HG03060 (cell line): Measurements from ENCODE around the gene RFWD3.
A peak's percentile ranks its signal among the peaks of the same experiment; 100 is the strongest.

Experiments used
- ATAC-seq: cut with Tn5 transposase; IDR thresholded peaks from one replicate; pipeline ENCODE4 v1.9.1; 2021; ENCODE audit warnings: low read depth, moderate number of reproducible peaks; ENCODE audit not compliant: unreplicated experiment

RFWD3 gene, protein sequence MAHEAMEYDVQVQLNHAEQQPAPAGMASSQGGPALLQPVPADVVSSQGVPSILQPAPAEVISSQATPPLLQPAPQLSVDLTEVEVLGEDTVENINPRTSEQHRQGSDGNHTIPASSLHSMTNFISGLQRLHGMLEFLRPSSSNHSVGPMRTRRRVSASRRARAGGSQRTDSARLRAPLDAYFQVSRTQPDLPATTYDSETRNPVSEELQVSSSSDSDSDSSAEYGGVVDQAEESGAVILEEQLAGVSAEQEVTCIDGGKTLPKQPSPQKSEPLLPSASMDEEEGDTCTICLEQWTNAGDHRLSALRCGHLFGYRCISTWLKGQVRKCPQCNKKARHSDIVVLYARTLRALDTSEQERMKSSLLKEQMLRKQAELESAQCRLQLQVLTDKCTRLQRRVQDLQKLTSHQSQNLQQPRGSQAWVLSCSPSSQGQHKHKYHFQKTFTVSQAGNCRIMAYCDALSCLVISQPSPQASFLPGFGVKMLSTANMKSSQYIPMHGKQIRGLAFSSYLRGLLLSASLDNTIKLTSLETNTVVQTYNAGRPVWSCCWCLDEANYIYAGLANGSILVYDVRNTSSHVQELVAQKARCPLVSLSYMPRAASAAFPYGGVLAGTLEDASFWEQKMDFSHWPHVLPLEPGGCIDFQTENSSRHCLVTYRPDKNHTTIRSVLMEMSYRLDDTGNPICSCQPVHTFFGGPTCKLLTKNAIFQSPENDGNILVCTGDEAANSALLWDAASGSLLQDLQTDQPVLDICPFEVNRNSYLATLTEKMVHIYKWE

DNA sequence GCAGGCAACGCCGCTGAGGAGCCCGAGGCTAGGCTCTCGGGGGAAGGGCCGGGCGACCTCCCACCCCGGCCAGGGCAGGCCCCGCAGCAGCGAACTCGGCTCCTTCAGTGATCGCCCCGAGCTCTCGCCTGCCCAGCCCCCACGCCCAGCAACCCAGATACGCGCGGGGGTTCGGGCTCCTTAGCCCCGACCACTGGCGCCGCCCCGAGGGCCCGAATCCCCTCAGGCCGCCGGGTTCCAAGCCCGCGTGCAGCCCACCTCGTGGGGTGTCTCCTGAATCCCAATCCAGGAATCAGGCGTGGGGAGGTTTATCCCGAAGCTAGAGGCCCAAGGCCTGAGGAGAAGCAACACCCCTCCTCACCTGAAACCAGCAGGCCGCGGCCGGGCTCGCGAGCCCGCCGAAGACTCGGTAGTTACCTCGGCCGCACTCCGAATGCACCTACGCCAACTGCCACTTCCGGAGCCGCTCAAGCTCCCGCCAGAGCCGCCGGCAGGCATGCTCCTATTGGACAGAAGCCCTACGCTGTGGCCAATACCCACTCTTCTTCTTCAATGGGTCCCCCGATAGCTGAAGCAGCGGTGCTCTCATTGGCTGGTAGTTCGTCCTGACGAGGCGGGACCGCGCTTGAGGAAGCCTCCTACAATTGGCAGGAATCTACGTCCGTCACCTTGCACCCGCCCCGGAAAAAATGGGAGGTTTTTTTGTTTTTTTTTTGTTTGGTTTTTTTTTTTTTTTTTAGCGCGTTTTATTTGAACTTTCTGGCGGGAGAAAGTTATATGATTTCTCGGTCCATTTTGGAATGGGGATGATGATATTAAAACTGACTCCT lies at the start of gene RFWD3:
Gene RFWD3 (minus strand): TSS at position 453 of the 830 bp plus-strand sequence. CDS start 5,428 bp downstream, outside the sequence.
- peak; percentile 100 for ATAC-seq

DNA sequence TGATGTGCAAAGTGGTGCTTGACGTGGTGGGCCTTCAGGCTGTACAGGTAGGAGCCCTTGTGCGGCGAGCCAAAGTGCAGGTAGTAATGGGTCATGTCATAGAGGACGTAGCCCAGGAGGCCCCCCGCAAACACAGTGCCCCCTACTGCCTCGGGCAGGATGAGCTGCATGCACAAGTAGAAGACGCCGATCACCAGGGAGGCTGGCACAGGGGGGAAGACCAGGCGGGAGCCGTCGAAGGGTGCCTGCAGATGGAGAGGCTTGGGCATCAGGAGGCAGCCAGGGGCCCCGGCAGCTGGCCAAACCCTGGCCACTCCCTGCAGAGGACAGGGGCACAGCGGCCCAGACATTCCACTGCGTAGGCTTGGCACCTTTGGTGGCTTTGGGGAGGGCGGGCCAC lies 49.7 kb upstream of the RFWD3 start:
- ATAC-seq: no peak

DNA sequence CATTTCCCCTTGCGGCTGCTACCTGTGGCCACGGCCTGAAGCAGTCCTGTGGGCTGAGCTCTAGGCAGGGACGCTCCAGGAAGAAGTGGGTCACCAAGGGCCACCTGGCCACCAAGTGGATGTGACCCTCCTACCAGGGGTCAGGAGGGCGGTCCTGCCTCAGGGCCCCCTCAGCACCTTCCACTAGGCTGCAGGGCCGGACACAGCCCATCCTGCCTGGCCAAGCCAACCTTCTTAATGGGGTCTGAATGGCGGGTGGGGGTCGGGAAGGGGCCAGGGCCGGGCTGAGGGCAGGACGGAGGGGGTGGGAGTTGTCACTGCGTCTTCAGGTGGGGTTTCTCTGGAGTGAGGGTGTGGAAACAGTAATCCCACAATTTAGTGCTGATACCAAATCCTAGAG lies 47.2 kb upstream of the RFWD3 start:
- ATAC-seq: no peak

DNA sequence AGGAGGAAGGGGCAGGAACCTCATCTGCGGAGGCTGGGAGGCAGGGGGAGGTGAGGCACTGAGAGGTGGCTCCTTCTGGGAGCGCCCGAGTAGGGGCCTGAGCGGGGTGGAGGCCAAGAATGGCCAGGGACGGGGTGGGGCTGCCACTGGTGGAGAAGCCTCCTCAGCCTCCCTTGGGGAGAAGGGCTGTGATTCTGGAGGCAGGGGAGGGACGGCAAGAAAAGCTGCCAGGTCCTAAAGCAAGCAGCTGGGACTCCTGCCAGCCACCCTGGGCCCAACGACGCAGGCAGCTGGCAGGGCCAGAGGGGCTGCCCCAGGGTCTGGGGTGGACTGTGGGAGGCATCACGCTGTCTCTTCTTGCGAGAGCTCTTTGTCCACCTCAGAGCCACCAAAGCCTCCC lies 46.6 kb upstream of the RFWD3 start:
- ATAC-seq: no peak

DNA sequence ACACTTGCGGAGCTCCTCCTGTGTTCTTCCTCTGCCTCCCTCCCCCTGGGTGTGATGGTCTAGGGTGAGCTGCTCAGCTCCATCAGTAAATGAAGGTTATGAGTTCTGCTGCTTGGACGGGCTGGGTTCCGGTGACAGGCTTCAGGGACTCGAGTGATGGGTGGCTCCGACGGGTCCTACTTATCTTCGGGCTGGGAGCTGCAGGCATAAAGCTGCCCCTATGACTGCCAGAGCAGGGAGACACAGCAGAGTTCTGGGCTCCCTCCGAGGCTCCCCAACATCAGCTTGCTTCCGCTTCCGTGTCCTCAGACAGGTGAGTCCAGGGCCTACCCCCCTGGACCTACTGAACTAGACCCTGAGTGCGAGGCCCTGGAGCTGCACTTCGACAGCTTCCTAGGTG lies 45.3 kb upstream of the RFWD3 start:
- ATAC-seq: no peak

DNA sequence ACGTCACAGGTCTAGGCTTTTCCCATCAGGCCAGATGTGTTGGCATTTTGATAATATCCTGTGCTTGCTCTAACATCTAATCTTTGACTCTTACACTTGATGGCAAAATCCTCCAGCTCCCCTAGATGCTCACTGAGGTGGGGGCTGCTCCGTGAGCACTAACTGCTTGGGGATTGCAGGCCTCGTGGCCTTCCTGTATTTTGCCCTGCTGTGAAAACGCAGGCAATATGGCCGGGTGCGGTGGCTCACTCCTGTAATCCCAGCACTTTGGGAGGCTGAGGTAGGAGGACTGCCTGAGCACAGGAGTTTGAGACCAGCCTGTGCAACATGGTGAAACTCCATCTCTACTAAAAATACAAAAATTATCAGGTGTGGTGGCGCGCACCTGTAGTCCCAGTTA lies 43.7 kb upstream of the RFWD3 start:
- ATAC-seq: no peak

DNA sequence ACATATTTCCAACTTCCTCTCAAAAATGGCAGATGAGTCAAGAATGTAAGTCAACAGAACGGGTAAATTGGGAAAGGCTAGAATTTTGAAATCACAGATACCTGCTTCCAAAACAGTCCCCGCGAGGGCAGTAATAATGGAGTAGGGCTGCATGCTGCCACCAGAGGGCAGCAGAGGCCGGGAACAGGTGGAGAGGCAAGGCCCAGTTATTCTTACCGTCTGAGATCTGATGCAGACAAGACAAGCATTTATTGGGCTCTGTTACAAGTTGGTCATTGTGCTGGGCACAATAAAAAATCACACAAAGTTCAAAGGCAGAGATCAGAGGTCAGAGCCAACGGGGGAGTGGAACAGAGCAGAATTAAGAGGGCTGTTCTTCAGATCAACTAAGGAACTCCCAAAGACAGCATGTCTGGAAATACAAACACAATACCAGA lies 42.8 kb upstream of the RFWD3 start:
- ATAC-seq: no peak

DNA sequence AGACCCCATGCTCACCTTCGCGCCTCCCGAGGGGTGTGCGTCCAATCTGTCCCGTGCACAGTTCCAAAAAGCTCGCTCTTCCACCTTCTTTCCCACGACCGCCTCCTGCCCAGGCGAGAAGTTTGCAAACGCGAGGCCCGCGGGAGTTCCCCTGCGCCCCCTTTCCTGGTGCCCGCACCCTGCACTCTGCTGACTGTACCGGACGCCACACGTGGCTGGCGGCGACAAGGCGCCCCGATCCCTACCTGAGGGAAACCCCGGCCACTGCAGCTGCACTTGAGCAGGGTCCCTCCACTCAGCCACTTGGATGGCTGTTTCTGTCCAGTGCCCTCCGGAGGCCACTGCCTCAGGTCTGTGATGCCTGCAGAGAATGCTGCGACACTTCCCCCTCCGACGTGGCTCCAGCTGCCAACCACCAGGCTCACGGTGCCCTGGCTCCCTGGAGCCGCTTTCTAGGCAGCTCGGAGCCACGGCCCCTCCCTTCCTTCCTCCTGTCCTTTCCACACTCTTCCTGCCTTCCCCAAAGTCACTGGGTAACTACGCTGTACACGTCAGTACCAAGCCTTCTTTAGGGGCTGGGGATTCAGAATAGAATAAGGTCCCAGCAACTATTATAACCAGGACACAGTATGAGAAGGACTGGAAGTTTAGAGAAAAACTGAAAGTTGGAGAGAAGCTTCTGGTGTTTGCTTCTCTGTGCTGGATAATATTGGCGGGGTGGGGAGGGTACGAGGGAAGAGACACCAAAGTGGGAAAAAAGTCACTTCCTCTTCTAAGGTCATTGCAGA lies 34.0 kb upstream of the RFWD3 start, which contains the start of gene MLKL:
Gene MLKL (minus strand): TSS at position 425 of the 788 bp plus-strand sequence. CDS start 5,105 bp downstream, outside the sequence.
- no peak for ATAC-seq

DNA sequence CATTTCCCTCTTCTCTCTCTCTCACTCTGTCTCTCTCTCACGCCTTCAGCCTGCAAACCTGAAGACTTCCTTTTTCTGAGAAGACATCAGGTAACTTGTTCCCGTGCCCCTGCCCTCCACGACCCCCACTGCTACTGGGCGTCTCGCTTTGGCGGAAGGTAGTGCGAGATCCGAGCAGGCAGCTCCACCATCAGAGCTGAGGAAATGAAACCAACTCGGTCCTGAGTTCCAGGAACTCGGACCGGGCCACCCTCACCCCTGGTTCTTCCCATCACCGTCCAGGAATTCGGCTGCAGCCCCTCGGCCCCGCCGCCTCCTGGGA lies 33.4 kb upstream of the RFWD3 start:
- ATAC-seq: no peak

DNA sequence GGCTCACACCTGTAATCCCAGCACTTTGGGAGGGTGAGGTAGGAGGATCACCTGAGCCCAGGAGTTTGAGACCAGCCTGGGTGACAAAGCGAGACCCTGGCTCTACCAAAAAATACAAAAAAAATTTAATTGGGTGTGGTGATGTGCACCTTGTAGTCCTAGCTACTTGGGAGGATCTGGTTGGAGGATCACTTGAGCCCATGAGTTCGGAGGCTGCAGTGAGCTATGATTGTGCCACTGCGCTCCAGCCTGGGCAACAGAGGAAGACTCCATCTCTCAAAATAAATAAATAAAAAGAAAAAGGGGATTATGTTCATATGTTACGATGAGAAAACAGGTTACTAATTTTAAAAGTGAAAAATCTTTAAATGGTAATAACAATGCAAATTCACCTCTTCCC lies 33.0 kb upstream of the RFWD3 start:
- ATAC-seq: no peak

DNA sequence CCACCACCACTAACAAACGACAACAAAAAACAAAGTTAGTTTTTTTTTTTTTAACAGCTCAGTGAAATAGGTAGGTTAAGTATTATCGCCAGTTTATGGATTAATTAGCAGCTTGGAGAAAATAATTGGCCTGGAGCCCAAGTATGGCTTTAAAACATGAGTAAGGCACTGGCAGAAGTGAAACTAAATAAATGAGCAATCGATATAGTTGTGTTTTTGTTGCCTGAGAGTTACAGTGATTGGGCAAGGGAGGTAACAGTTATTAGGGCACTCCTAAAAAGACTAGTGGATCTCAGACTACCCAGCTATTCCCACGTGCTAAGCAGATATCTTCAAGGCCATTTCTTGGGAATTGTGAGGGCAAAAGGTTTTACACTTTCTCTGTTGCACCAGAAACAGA lies 31.5 kb upstream of the RFWD3 start:
- ATAC-seq: no peak

DNA sequence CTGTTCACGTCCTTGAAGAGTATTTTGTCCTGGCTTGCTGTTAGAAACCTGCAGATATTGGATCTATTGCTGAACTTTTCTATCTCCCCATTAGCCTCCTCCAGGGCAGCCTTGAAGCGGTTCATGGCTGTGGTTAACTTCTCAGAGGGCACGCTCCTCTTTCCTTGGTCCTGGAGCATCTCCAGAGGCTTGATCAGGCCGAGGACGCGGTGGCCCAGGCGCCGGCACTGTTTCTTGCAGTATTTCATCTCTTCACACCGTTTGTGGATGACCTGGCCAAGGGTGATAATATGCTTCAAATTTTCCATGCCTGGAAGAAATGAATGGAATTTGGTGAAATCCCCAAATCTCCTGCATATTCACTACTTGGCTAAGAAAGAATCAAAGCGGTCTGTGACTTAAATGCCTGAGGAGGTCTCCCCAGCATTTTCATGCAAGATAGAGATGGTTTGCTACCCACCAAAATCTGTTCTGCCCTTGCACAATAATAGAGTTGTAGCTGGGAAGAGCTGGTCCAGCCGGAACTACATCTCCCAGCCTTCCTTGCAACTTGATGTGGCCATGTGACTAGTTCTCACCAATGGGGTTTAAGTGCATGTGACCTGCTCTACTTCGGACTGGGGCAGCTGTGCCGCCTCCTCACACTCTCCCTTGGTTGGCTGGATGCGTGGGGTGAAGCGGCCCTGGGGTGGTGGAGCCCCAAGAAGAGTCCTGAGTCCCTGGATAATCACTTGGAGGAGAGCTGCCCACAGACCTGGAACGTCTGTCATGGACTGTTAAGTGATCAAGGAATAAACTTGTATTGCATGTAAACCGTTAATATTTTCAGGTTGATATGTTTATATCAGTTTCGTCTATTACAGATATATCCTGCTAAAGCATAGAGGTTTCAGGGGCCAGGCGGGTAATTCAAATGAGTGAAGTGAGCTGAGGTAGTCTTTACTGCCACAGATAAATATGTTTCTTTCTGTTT lies 29.1 kb upstream of the RFWD3 start:
- ATAC-seq: peak; percentile 62

DNA sequence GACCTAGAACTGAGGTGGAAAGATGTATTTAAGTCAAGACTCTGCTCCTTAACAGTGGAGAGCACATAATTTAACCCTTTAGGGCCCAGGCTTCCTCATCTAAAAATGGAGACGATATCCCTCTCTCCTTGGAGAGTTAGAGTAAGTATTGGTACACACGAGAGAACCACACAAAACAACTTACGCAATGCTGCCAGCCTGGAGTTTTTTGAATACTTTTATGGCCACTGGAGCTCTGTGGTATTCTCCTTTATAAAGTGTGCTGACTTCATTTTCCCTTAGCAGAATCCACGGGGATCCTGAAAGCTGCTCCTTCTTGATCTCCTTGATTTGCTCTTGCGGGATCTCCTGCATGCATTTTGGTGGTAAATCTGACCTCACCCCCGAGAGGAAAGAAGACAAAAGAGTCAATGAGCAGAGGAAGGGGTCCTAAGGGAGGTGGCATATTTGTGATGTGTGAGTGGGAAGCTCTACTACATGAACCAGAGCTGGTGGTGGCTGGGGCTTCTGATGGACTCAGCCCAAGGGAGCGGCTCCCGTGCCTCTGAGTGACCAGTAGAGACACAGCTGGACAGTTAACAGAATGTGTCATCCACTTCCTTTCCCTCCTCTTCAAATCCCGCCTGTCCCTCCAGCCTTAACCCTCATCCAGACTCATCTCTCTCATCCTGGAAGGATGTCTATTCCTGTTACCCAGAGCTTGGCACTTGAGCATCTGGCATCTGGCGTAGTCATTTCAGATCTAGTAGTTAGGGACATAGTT lies 24.6 kb upstream of the RFWD3 start:
- ATAC-seq: no peak

DNA sequence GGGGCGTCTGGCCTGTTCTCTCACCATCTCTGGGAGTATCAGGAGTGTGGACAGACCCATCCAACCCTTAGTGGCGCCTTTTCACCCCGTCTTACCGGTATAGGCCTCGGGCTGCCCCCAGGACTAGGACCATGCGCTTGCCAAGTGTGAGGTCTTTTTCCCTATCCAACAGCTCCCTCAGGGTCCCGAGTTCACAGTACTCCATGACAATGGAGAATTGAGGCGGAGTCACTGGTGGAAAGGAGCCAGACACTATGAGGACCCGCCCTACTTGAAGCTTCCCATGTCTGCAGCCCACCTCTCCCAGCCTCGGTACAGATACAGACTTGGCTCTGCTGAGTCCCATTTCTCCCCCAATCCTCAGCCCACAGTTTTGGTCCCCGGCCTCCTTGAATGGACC lies 15.9 kb upstream of the RFWD3 start:
- no peak for ATAC-seq

DNA sequence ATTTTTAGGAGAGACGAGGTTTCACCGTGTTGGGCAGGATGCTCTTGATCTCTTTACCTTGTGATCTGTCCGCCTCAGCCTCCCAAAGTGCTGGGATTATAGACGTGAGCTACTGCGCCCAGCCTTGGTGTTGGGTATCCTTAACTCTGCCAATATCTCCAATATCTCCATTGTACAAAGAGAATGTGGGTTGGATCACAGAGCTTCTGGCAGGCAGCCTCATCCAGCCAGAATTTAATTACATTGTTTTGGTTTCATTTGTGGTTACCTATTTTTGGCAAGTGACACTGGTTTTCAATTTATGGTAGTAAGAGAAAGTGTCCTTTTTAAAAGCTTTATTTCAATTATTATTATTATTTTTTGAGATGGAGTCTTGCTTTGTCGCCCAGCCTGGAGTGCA lies 14.0 kb upstream of the RFWD3 start:
- no peak for ATAC-seq

DNA sequence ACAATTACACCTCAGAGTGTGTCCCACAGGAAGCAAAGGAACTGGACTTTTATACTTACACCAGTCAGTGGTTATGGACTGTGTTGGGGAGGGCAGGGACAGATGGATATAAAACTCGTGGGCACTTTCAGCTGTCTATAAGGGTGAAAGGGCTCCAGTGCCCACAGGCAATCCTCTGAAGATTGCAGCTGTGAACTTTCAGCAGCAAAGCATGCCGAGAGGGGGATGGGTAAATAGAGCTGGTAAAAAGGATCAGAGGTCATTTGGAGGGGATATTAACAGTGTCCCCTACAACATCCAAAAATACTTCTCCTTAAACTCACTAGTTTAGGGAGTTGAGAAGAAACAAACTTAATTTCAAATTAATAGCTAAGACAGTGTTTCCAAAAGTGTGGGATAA lies 13.3 kb upstream of the RFWD3 start:
- ATAC-seq: no peak

DNA sequence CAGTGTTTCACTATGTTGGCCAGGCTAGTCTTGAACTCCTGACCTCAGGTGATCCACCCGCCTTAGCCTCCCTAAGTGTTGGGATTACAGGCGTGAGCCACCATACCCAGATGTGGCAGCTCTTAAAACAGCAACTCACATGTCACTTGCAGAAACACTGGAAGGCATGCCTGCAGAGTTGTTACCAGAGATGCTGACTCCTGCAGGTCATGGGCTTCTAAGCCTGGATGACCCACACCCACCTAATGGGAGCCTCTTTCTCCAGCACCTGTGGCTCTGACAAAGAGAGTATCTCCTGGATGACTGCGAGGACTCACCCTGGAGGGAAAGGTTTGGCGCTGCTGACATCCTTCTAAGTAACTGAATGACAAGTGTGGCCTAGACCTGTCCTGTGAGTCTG lies 11.2 kb upstream of the RFWD3 start:
- ATAC-seq: no peak

DNA sequence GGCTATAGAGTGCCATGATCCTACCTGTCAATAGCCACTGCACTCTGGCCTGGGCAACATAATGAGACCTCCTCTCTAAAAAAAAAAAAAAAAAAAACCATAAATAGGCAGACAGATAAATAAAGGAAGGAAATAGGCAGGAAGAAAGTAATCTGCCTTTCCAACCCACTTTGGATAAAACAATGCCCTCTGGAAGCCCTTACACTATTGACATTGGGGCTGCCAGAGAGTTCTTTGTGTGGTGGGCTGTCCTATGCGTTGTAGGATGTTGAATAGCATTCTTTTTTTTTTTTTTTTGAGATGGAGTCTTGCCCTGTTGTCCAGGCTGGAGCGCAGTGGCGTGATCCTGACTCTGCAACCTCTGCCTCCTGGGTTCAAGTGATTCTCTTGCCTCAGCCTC lies 7.2 kb upstream of the RFWD3 start:
- ATAC-seq: no peak
